ENCODE data around the gene ZNF2.
A peak's percentile ranks its signal among the peaks of the same experiment; 100 is the strongest.
"Not testable (repeated sequence)": the region's sequence is repeated elsewhere in the genome, so short reads cannot be mapped to it uniquely, and the experiment has no call there.

ZNF2 gene

DNA sequence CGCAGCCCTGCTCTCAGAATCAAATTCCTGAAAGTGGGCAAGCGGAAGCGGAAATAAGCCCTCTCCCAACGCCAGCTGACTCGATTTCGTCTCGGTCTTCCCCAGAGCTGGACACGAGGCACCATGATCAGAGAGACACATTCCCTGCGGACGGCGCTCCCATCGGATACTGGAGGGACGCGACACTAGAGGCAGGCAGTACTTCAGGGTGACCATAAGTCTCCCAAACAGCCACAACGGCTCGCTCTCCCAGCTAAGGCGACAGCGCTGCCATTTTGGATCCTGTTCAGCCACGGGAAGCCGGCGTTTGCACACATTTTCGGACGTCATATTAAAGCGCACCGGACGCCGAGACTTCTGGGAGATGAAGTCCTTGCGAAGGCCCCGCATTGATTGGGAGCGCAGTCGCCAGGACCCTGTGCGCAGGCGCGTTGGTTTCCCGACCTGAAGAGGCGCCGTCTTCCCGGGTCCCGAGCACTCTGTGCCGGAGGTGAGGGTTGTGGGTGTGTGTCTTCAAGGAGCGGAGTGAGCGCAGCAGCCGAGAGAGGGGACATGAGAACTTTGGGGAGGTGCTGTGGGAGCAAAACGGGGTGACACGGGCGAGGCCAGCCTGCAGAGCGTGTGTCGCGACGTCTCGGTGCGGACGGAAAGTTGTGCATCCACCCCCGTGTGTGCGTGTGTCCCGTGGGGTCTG lies at the start of gene ZNF2:
TSS of gene ZNF2 (plus strand) at position 439 of the 694 bp plus-strand sequence. CDS start 10,418 bp downstream, outside the sequence.
- peak; percentile 82 for DNase-seq

DNA sequence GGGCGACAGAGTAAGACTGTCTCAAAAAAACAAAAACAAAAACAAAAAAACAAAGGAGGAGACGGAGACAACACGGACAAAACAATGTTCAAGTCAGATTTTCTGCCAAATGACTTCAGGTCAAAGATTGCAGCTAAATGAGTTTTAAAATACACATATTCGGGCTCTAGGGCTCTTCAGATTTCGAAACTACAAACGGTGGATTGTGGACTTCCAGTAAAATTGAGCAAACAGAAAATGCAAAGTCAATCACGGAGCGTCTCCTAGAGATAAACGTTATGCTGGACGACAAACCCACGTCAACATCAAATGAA lies 44.6 kb upstream of the ZNF2 start:
- DNase-seq, result no peak

DNA sequence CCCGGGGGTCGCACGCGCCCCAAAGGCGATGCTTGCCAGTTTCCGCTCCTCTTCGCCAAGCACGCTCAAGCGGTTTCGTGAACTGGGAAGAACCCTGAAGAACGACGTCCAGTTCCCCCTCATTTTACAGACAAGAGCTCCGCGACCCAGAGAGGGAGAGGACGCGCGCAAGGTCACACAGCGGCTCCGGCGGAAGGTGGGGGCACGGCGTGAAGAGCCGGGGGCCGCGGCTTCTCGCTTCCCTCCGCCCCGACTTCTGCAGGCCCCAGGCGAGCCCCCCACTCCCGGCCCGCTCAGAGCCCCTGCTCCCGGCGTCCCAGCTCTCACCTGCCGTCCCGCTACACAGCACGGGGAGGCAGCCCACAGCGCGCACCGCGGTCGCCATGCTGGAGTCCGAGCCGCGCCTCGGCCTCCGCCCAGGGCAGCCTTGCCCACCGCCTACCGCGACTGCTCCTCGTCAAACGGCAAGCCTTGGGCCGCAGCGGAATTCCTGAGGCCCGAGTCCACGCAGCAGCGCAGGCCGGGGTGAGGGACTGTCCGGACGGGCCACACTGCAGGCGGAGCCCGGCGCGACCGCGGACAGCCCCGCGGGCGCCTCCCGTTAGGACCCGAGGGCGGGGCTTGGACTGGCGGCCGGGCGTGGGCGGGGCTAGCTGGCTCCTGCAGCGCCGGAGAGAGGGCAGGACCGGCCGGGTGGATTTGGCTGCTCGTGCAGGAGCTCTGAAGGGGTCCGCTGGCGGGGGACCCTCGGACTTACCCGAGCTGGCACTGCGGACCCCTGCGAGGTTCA lies 44.0 kb upstream of the ZNF2 start, which contains the start of gene MRPS5:
TSS of gene MRPS5 (minus strand) at position 402 of the 790 bp plus-strand sequence. CDS start at position 385, 17 bp downstream.
- peak; percentile 15 for DNase-seq

DNA sequence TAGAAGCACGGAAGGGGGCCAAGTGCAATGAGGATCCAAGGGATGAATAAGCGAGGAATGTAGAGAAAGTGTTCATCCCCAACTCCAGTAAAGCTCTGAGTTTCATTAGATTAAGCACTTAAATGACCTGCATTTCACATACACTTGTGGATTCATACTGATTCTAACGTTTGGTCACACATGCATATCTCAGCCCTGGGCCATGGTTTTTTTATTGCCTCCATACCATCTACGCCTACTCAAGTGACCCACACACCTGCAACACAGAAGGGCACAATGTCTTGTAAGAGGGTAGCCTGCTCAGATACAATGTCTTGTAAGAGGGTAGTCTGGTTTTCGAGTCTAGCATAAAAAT lies 43.4 kb upstream of the ZNF2 start:
- no peak for DNase-seq

DNA sequence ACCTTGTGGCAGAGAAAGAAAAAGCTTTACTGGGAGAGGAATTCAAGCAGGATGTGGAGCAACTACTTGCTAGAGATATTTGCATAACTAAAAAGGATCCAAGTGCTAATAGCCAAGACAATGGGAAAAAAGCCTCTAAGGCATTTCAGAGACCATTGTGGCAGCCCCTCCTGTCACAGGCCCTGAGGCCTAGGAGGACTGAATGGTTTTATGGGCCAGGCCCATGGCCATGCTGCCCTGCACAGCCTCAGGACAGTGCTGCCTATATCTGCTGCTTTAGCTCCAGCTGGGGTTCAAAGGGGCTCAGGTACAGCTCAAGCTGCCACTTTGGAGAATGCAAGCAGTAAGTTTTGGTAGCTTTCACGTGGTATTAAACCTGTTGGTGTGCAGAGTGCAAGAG lies 26.9 kb upstream of the ZNF2 start:
- DNase-seq, result no peak

DNA sequence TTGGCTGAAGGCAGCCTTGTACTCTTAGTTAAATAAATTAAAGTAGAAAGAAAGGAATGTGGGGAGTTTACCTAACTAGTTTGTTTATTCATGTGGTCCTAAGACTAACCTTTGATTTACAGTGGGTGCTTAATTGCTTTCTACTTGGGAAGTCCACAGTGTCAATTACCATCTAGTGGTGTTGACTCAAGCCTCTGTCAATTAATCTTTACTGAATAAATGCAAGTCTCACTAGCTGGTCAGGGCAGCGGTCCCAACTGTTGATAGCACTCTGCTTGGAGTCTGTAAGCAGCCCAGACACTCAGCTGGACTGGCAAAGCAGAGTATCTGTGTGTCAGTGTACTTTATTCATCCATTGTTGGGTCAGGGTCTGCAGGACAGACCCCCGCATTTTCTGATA lies 21.8 kb upstream of the ZNF2 start:
- no peak for DNase-seq

DNA sequence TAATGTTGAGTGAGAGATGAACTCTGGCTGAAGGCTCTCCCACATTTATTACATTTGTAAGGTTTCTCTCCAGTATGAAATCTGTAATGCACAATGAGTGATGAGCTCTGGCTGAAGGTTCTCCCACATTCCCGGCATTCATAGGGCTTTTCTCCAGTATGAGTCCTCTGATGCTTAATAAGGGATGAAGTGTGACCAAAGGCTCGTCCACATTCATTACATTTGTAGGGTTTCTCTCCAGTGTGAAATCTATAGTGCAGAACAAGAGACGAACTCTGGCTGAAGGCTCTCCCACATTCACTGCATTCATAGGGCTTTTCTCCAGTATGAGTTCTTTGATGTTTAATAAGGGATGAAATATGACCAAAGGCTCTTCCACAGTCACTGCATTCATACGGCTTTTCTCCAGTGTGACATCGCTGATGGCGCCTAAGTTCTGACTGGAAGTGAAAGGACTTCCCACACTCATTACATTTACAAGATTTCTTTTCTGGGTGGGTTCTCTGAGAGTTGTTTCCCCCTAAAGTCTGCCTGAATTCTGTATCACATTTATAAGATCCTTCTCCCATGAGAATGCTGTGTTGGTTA lies 16.1 kb upstream of the ZNF2 start:
- DNase-seq, result no peak

DNA sequence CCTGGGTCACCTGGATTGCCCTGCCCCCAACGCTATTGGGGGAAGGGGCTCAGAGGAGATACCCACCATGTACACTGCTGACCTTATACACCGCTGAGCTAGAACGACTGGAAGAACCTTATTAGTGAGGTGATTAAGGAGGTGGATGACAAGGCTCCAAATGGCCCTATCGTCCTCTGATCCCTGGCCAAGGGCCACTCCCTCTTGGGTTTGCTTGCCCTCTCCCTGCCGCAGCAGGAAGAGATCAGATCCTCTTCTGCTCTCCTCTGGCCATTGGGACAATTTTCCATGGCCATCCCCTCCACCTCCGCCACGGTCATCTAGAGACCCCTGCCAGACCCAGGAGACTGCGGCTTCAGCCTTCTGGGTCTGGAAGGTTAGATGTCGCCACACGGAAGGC lies 7.2 kb upstream of the ZNF2 start:
- no peak for DNase-seq

DNA sequence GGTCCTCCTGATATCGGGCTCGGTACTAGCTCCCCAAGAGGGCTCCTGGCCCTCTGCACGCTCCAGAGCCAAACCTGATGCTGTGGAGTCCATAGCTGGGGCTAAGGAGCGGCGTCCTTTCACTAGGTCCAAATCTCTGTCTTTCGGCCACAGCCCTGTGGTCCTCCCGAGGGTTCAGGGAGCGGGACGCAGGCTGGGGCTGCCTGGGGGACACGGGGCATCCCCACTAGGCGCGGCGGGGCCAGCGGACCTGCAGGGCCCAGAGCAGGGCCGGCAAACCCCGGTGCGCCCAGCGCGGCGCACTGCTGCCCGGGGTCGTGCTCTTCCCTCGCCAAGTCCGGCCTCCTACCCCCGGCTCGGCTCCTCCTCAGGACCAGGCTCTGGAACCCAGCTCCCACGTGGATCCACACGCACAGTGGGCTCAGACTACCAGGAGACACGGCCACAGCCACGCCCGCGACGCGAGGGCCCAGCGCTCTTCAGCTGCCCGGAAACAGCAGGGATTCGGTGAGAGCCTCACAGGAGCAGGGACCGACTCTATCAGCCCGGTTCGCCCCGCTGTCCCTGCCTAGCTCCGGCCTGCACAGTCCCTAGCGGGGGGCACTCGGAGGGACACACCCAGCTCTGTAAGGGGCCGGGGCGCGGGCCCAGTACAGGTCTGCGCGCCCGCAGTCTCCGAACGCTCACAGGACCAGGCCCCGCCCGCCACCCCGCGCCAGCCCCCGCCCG lies 6.6 kb upstream of the ZNF2 start:
- no peak for DNase-seq

DNA sequence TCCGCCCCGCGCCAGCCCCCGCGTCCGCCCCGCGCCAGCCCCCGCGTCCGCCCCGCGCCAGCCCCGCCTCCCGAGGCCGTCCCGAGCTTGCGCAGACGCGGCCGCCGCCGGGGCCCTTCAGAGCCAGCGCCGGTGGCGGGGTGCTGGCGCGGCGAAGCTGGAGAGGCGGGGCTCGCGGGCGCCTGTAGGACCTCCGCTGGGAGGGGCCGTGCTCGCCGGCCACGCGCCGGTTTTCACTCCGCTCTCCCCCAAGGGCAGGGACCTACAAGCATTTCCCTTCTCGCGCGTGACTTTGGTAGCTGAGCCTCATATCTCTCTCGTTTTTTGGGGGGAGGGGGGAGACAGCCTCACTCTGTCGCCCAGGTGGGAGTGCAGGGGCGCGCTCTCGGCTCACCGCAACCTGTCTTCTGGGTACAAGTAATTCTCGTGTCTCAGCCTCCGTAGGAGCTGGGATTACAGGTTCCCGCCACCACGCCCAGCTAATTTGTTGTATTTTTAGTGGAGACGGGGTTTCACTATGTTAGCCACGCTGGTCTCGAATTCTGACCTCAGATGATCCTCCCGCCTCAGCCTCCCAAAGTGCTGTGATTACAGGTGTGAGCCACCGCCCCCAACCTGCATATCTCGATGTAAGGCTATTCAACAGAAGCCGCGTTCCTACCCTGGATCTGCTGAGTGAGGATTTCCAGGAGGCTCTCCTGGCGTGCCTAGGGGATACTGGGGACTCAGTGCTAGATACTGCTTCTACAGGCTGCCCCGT lies 5.7 kb upstream of the ZNF2 start, which contains the start of gene ZNF514:
TSS of gene ZNF514 (minus strand) at position 159 of the 760 bp plus-strand sequence. CDS start 6,595 bp downstream, outside the sequence.
- DNase-seq, result no peak

DNA sequence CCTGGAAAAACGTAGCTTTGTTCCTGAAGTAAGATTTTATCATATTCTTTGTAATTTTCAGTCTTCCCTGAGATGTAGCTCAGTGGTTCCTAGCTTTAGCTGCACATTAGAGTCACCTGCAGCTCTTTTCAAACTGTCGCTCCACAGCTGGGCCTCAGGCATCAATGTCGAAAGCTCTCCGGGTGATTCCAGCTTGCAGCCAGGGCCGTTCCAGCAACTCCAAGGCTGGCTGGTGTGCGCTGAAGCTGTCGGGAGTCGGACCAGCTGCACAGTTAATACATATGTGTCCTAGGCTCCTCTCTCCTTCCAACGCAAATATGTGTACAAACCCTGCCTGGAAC lies 609 bp upstream of the ZNF2 start:
- no peak for DNase-seq

DNA sequence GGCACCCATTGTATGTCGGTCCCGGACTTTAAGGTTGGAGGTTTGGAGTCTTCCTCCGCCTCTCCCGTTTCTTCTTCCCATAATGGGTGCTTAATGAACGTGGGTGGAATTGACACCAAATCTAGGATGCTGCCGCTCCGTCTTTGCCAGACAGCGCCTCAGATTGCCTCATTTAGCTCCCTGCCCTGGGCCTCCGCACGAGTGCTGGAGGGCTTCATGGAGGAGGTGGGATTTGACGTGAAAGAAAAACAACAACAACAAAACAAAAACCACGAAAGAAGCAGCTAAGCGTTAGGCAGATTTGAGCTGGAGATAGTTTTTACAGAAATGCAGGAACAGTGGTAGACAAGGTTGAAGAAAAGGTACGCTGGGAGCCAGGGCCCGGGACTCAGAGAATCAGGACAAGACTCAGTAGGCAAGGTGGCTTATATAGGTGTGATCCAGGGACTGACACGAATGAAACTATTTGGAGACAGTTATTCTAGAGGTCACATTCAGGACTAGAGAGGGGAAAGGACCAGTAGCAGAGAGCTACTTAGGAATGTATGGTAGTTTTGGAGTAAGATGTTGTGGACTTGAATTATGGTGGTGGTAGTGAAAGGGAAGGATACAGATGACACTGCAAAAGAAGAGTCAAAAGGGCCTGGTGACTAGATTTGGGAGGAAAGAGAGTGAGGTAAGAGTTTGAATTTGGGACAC lies 605 bp downstream of the ZNF2 start:
- no peak for DNase-seq

DNA sequence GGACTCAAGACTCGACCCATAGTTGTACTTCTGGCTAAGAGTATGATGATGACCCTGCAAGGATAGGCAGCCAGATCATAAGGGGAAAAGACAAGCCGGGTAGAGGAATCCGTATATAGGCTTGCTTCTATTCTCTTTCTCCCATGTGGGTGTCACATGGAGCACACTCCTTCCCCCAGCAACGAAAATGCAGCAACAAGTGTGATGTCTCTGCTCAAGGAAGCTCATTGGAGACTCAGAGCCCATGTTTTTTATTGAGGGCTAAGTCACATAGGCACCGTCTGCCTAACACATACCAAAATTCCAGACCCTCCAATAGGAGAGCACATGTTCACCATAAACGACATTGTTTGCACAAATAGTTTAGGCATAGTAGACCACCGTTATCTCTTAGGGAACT lies 6.3 kb downstream of the ZNF2 start:
- no peak for DNase-seq

DNA sequence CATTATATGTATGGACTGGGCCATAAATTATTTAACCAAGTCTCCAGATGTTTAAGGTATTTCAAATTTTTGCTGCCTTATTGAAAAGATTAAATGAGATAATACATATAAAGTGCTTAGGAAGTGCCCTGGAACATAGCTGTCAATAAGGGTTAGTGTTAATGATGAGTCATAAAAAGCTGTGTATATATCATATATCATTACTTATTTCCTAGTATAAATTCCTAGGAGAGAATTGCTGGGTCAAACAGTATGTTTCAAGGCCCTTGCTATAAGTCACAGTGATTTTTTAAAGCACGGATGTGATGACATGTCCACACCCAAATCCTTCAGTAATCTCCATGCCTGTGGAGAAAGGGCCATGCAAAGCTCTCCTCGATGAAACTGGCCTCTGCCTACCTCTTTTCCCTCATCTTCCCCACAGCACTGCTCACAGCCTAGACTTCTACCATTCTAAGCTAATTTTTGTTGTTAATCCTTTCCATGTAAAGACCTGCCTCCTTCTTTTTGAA lies 8.5 kb downstream of the ZNF2 start:
- DNase-seq, result no peak

DNA sequence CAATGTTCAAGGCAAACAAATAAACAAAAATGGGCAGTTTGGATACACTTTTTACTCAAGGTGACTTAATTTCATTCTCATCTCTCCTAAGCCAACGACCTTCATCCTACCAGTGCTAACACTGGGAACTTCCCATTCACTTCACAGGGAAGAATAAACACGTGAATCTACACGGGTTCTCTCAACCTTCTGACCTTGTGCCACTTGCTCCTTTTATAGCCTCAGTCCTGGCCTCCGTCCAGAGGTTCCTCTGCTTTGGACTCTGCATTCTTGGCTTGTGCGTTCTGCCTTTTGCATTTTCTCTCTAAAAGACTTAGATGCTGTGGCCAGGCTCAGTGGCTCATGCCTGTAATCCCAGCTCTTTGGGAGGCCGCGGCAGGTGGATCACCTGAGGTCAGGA lies 13.8 kb downstream of the ZNF2 start:
- no peak for DNase-seq

DNA sequence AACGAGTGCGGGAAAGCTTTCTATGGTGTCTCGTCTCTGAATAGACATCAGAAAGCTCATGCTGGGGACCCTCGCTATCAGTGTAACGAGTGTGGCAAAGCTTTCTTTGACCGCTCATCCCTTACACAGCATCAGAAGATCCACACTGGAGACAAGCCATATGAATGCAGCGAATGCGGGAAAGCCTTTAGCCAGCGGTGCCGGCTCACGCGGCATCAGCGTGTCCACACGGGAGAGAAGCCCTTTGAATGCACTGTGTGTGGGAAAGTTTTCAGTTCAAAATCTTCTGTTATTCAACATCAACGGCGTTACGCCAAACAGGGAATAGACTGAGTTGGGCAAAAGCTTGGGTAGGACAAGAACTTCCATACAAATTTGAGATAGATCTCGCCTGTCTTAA lies 16.2 kb downstream of the ZNF2 start:
- no peak for DNase-seq

DNA sequence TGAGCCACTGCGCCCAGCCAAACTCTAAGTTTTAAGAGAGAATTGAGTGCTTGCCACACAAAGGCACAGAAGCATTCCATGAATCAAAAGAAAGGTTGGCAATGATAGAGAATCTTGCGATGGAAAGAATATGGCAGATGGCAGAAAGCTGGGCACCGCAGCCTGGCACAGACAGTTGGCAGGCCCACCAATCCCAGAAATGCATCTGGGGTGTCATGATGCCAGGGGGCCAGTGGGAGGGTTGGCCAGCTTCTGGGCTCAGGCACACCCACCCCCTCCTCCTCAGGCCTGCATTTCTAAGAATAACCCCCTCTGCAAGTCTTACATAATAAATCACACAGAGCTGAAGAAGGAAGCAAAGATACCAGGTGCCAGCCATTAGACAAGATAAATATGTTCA lies 19.6 kb downstream of the ZNF2 start:
- no peak for DNase-seq

DNA sequence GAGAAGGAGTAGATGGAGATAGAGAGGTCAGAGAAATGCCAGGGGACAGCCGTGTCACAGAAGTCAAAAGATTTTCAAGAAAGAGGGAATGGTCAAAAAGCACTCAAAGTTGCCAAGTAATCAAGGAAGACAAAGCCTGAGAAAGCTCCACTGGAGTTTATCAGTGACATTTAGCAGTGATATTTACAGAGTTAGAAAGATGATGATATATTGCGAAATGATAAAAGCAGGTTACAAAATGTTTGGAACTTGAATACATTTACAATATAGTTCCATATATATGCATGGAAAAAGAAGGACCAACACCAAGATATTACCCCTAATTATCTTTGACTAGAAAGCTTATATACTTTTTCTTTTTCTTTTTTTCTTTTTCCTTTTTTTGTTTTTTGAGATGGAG lies 20.4 kb downstream of the ZNF2 start:
- DNase-seq, result no peak

DNA sequence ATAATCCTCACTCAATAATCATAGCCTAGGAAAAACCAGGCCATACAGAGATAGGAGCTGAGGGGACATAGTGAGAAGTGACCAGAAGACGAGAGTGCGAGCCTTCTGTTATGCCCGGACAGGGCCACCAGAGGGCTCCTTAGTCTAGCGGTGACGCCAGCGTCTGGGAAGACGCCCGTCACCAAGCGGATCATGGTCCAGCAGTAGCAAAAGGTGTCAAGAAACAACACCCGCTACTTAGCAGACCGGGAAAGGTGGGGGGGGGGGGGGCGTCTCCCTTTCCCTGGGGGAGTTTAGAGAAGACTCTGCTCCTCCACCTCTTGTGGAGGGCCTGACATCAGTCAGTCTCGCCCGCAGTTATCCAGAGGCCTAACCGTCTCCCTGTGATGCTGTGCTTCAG lies 27.3 kb downstream of the ZNF2 start:
- DNase-seq, result not testable (repeated sequence)

DNA sequence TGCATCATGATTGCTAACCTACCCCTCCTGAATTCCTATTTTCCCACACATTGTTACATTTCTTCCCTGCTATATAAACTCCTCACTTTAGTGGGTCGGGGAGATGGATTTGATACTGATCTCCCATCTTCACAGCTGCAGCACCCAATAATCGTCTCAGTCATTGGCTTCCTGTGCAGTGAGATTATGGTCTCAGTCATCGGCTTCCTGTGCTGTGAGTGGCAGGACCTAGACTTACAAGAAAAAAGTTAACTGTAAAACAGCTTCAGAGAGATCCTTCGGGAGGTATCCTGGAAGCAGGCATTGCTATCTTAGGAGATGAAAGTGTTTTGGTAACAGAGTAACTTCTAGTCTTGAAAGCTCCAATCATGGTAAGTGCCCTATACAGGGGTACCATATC lies 38.3 kb downstream of the ZNF2 start:
- no peak for DNase-seq

DNA sequence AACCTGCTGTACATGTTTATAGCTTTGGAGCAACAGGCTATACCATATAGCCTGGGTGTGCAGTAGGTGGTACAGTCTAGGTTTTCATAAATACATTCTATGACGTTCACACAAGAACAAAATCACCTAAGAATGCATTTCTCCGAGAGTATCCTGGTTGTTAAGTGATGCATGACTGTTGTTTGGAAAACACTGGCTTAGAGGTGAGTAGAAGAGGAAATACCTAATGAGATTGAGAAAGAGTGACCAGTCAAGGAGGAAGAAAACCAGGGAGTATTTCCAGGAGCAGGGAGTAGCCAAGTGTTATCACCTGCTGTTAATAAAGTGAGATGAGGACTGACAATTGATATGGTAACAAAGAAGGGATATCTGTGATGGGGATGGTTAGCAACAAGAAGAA lies 38.8 kb downstream of the ZNF2 start:
- DNase-seq, result no peak

DNA sequence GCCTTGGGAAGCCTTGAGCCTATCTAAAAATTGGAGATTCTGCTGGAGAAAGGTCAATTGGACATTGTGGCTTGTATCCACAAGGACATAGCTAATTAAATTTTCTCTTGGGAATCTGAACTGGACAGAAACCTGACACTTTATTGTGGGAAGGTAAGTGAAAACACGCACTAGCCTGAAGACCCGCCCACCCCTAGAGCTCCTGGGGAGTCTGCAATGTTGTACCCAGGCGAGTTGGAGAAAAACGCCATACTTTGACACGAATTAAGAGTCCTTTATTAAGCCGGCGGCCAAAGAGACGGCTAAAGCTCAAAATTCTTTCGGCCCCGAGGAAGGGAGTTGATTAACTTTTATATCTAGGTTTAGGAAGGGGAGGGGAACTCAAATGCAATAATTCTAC lies 40.5 kb downstream of the ZNF2 start:
- no peak for DNase-seq

Data from NCI-H2081 treated with DMSO at 0.1 percent for 48 hours (cell line).